ENCODE measurements around the gene NADSYN1. TPM values are rescaled to one million over a fixed set of nuclear protein-coding genes. Genes with fewer than 3 reads are reported as not detected.
"Not testable (repeated sequence)": the region's sequence is repeated elsewhere in the genome, so short reads cannot be mapped to it uniquely, and the experiment has no call there.

The NADSYN1 gene
- total RNA-seq, 1 donor from 2014 or later: 22.1 TPM

DNA sequence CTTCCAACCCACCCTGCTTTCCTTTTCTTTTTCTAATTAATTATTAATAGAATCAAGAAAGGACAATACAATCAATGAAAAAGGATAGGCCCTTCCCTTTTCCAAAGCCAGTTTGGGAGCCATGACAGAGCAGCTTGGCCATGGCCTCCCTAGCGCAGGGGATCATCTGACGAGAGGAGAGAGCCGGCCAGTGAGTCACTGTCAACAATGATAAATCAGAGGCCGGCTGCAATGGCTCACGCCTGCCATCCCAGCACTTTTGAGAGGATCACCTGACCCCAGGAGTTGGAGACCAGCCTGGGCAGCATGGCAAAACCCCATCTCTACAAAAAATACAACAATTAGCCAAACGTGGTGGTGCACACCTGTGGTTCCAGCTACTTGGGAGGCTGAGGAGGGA is 46.5 kb downstream of the NADSYN1 start:
- ATAC-seq: no peak
- intact Hi-C loops (cut with DNase I): no loop called here
- peak; percentile 22 for DNase-seq (ENCODE audit: missing footprints)

DNA sequence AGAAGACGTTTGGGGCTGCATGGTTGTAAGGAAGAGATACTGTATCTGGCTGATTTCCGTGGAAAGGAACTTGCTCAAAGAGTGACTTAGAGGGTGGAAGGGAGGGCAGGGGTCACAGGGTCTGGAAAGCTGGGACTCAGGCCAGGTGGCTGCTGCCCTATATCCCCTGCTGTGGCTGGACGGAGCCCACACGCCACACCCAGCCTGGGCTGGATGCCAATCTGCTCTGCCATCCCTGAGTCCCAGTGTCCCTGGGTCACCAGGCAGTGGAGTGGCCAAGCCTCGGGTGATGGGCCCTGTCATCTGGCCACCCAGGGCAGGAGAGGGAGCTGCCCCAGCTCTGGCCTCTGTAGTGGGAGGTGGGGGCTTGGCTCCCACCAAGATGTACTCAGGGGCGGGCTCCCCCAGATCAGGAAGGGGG is 47.6 kb downstream of the NADSYN1 start:
- ATAC-seq (peak; percentile 61), DNase-seq (ENCODE audit: missing footprints) (peak; percentile 77)
- intact Hi-C loops (cut with DNase I): no loop called here

DNA sequence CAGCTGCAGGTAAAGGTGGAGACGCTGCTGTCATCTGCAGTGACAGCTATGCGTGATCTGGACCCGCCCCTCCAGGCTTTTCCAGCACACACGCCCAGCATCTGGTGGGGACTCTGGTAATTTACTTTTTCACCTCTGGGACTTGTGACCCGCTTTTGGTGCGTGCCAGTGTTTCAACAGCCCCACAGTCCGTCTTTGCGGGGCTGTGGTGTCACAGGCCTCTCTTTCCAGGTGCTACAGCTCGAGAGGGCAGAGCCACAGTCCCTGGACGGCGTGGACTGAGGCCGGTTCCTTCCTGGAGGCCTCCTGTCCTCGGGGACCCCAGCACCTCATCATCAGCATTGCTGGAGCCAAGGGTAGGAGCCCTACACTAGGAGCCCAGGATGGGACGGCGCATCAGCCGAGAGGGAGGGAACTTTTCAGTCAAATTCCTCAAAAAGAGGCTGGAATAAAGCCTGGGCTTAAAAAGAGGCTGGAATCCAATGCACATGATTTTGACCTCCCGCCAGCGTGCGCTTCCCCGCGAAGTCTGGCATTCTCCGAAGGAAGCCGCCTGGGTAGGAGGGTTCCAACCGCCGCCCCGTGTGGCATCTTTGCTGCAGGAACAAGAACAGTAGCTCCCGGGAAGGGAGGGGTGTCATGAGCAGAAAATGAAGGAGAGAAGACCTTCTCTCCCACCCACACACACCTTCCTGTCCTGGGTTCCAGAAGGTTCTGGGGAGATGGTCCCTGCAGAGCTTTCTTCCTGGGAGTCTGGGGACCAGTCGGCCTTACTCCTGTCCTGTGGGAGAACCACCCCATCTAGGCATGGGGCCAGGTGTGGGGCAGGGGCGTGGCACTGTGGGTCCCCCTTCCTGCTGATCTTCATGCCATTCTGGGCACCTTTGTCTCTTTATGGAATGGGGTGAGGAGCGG is 48.3 kb downstream of the NADSYN1 start:
- ATAC-seq: no peak
- intact Hi-C loops (cut with DNase I): no loop called here
- DNase-seq (ENCODE audit: missing footprints): peak; percentile 49

DNA sequence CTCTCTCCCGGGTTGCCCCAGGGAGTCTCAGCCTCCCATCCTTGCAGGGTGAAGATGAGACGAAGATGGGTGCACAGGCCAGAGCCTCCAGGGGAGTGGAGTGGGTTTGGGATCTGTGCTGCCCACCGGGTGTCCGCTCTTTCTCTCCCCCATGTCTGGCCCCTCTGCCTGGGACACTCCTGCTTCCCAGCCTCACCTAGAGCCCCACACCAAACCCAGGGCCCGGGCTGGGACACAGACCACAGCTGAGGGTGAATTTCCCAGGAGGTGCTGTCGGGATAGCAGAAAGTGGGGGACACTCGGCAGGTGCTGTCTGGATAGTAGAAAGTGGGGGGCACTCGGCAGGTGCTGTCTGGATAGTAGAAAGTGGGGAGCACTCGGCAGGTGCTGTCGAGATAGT is 49.0 kb downstream of the NADSYN1 start:
- no peak for DNase-seq (ENCODE audit: missing footprints)
- intact Hi-C loops (cut with DNase I): no loop called here
- ATAC-seq: no peak

DNA sequence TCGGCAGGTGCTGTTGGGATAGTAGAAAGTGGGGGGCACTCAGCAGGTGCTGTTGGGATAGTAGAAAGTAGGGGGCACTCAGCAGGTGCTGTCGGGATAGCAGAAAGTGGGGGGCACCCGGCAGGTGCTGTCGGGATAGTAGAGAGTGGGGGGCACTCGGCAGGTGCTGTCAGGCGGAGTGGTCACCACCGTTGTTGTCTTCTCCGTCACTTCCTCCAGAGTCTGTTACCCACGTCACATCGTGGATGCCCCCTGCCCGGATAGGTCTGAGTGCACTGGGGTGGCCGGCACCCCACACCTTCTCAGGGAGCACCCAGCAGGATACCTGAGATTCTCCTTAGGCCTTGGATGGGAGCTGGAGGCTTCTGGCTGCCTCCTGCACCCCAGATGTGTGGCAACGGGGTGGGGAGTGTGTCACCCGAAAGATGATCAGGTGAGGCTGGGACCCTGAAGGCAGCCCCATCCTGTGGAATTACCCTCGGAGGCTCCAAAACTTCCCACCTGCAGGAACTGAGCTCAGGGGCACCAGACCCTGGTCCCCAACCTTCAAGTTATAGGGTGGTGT is 50.0 kb downstream of the NADSYN1 start:
- intact Hi-C loops (cut with DNase I): no loop called here
- ATAC-seq (no peak), DNase-seq (ENCODE audit: missing footprints) (no peak)

DNA sequence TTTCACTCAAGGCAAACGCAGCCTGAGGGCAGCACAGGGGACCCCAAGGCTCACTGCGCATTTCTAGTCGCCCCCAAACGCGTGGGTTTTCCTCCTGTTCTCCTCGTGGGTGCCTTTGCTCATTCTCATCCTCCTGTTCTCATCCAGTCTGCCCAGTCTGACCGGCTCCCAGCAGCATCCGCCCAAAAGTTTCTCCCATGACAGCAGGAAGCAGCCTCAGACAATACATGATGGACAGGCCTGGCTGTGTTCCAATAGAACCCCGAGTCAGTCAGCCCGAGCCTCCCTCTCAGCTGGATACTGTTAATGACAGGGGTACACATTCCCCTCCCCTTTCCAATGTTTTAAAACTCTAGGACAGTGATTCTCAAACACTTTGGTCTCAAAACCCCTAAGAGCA is 51.5 kb downstream of the NADSYN1 start:
- DNase-seq (ENCODE audit: missing footprints) (no peak), ATAC-seq (no peak)
- intact Hi-C loops (cut with DNase I): no loop called here

DNA sequence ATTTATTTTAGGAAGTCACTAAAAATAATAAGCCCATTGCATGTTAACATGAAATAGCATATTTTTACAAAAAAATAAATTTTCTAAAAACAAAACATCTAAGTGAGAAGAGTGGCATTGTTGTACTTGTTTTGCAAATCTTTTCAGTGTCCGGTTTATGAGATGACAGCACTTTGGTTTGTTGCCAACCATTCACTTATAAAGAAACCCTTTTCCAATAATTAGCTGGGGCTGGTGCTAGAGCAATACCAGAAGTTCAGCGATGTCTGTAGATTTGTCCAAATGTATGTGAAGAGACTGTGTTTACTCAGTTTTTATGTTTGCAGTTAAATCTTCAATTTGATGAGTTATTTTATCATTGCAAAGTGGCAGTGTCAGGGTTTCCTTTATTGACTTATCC is 52.0 kb downstream of the NADSYN1 start:
- intact Hi-C loops (cut with DNase I): no loop called here
- ATAC-seq (no peak), DNase-seq (ENCODE audit: missing footprints) (no peak)

DNA sequence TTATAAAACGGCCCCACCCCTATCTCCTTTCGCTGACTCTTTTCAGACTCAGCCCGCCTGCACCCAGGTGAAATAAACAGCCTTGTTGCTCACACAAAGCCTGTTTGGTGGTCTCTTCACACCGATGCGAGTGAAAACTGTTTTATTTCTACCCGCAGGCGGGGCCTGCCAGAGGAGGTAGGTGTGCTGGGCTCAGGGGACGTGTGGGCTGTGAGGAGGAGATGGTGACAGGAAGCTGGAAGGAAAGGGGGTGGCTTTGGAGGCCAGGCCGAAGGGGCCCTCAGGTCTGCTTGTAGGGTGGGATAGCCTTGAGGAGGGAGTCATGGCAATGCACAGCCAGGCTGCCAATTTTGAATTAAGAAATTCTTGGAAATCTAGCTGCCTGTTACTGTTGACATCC is 52.8 kb downstream of the NADSYN1 start:
- DNase-seq (ENCODE audit: missing footprints): no peak
- intact Hi-C loops (cut with DNase I): no loop called here
- no peak for ATAC-seq

DNA sequence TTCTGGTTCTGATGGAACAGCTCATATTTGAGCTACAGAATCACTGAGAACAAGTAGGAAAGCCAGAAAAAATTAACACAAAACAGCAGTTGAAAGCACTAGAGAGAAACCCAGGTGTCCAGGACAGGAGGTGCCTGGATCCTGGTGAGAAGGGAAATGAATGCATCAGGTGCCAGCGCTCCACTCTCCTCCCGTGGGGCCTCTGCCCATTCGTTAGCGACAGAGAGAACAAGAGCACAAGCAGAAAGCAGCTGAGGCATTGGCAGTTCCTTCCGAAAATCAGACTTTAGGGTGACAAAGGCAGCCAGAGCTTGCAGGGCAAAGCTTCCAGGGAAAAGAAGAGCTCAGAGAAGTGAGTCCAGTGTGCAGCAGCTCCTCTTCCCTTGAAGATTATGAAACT is 54.1 kb downstream of the NADSYN1 start:
- intact Hi-C loops (cut with DNase I): no loop called here
- ATAC-seq (no peak), DNase-seq (ENCODE audit: missing footprints) (no peak)

DNA sequence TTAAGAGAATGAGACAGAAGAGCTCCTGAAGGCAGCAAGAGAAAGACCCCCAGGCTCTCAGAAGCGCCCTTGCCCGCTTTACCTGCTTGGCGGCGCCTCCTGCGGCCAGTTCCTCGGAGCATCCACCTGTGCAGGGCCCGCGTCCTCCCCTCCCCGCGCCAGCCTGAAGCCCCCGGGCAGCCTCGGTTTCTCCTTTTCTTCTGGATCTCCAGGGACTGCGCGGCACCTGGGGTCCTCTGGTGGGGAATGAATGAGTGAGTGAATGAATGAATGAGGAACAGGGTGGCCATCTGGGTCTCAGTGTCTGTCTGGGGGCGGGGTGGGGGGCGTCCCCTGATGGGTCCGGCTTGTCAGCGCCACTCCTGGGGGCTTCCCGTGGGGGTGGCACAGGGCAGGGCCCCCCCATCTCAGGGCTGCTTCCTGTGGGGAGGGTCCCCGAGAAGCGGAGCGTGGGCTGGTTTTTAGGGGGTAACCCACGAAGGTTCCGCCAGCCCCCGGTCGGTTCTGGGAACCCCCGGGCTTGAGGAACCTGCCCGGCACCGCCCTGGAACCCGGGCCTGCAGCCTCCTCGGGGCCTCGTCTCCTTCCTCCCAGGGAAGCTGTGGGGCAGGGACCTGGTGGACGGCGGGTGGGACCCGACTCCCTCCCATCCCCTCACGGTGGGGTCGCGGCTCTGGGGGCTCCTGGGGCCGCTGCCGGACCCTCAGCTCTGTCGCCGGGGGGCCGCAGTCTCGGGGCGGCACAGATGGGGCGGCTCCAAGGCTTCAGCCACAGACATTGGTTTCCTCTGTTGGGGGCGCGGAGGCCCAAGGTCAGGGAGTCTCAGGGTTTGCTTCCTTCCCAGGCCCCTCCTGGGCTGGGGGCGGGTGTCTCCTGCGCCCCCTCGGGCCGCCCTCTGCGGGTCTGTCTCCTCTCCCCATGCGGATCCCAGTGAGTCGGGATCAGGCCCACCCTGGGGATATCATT is 65.8 kb downstream of the NADSYN1 start:
- ATAC-seq (no peak), DNase-seq (ENCODE audit: missing footprints) (no peak)
- intact Hi-C loops (cut with DNase I): no loop called here

DNA sequence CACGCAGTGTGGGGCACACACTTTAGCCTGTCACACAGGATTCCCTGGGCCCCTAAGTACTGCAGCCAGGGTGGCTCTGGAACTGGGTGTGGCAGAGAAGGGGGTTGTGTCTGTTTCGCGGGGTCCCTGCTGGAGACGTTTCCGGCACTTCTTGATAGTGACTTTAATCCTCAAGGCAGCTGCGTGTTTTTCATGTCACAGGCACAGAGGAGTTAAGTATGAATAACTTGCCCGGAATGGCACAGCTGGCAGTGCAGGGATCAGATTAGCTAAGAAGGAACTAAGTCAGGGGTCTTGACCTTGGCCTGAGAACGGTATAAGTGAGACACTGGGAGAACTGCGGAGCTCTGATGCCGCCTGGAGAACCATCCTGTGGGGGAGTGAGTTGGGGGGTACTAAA is 66.5 kb downstream of the NADSYN1 start:
- intact Hi-C loops (cut with DNase I): no loop called here
- no peak for DNase-seq (ENCODE audit: missing footprints)
- ATAC-seq: no peak

DNA sequence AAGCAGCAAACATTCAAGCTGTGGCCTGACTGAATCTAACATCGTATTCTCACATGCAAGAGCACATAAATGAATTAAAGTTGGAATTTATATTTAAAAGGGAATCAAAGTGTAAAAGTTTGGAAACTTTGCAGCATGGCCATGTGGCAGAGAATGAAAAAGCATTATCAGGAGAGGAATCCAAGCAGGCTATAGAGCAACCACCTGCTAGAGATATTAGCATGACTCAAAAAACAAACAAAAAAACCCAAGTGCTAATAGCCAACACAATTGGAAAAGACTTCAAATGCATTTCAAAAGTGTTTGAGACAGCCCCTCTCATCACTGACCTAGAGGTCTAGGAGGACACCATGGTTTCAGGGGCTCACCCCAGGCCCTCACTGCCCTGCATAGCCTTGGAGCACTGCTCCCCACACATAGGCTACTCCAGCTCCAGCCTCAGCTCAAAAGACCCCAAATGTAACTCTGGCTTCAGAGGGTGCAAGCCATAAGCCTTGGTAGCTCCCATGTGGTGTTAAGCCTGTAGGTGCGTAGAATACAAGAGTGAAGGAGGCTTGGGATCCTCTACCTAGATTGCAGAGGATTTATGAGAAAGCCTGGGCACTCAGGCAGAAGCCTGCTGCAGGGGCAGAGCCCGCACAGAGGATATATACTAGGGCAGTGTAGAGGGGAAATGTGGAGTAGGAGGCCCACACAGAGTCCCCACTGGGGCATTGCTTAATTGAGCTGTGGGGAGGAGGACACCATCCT is 72.4 kb downstream of the NADSYN1 start:
- intact Hi-C loops (cut with DNase I): no loop called here
- ATAC-seq (no peak), DNase-seq (ENCODE audit: missing footprints) (no peak)

DNA sequence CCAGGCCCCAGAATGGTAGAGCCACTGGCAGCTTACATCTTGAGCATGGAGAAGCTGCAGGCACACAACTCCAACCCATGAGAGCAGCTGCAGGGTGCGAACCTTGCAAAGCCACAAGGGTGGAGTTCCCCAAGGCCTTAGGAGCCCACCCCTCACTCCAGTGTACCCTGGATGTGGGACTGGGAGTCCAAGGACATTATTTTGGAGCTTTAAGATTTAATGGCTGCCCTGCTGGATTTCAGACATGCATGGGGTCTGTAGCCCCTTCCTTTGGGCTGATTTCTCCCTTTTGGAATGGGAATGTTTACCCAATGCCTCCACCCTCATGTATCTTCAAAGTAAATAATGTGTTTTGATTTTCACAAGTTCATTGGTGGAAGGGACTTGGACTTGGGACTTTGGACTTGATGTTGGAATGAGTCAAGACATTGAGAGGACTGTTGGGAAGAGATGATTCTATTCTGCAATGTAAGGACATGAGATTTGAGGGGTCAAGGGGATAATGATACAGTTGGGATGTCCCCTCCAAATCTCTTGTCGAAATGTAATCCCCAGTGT is 73.0 kb downstream of the NADSYN1 start:
- ATAC-seq (no peak), DNase-seq (ENCODE audit: missing footprints) (no peak)
- intact Hi-C loops (cut with DNase I): no loop called here

DNA sequence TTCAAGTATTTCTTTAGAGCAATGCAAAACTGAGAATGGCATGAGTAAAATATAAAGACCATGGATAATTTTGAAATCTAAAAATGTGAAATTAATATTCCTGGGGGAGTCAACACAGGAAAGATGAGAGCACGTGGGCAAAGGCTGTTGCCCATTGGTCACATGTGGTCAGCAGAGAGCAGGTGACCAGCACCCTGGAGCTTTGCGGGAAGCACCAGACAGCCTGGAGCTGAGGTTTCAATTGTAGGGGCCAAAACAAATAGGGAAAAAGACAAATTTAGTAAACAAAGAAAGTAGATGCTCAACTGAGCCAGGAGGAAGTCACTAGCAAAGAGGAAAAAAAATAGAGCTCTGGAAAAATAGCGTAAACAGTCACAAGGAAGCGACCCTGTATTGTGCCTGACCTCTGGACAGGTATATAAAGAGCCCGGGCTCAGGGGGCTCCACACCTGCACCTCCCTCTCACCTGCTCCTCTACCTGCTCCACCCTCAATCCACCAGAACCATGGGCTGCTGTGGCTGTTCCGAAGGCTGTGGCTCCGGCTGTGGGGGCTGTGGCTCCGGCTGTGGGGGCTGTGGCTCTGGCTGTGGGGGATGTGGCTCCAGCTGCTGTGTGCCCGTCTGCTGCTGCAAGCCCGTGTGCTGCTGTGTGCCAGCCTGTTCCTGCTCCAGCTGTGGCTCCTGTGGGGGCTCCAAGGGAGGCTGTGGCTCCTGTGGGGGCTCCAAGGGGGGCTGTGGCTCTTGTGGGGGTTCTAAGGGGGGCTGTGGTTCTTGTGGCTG is 74.0 kb downstream of the NADSYN1 start, which contains the start of gene KRTAP5-7:
TSS of gene KRTAP5-7 (plus strand) at position 472 of the 780 bp plus-strand sequence. CDS start at position 506, 34 bp downstream.
- ATAC-seq; DNase-seq (ENCODE audit: missing footprints); intact Hi-C loops (cut with DNase I): not testable (repeated sequence)

DNA sequence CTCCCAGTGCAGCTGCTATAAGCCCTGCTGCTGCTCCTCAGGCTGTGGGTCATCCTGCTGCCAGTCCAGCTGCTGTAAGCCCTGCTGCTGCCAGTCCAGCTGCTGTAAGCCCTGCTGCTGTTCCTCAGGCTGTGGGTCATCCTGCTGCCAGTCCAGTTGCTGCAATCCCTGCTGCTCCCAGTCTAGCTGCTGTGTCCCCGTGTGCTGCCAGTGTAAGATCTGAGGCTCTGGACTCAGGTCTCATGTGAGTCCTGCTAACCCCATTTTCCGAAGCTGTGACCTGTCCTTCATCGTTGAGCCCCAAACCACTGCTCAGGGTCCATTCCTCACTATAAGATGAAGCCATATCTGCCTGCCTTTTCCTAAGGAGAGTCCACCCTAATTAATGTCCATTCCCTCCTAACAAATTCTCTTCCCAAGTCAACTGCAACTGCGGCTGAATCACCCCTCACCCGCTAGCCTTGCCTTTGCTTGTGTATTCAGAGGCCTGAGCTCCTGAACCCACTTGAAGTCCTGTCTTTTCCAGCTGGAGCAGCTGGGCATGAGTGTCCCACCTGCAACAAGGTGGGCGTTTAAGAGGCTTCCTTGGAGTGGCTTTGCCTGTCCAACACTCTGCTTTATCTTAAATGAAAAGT is 74.7 kb downstream of the NADSYN1 start:
- DNase-seq (ENCODE audit: missing footprints) (no peak), ATAC-seq (no peak)
- intact Hi-C loops (cut with DNase I): no loop called here

DNA sequence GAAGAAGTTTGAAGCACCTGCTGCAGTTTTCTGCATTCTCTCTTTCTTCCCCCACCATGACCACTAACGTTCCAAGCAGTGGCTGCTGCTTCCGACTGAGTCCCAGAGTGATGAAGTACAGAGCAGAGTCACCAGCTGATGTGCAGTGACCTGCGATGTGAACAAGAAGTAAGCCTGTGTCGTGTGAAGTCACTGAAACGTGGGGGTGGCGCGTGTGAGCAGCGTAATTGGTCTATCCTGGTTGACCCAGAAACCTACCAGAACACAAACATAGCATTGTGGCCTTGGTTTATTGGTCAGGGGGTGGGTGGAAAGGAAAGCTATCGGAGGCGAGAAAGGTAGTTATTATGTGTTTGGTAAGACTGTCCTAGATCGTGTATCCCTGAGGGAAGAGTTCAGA is 77.6 kb downstream of the NADSYN1 start:
- ATAC-seq: no peak
- intact Hi-C loops (cut with DNase I): no loop called here
- no peak for DNase-seq (ENCODE audit: missing footprints)

DNA sequence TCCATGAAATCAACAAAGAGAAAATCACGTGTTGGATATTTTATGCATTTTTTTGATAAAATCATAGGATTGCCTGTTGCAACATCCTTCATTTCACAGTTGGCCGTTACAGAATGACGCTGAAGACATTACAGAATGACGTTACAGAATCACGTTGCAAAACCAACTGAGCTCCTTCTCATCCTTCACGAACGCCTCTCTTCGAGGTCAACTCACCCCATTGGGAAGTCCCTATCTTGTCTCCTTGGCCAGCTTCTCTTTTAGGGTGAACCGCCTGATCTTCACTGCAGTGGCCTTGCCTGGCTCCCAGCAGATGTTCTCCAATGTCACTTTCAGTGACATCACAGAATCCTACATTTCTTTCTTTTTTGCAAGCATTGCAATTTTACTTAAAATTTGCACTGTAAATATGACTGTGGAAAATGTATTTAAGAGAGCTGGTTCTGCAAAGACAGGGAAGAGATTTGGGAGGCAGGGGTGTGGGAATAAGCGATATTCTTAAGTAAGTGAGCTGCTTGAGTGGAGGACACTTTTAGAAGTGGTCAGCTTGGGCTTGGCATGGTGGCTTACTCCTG is 79.1 kb downstream of the NADSYN1 start:
- DNase-seq (ENCODE audit: missing footprints): no peak
- no peak for ATAC-seq
- intact Hi-C loops (cut with DNase I): no loop called here

Data from Right ventricle myocardium inferior (tissue), 1 donor.